Stimulated activated CD8-positive, alpha-beta memory T cell treated with anti-CD3 and anti-CD28 coated beads, Interleukin-12 subunit alpha, Interleukin-12 subunit beta, amount 100 ng/mL, for 4 hours (primary cell): ENCODE measurements around the gene BCAP29.

ENCODE experiments used
- DNase-seq: peaks from one replicate; pipeline ENCODE4 v3.0.0-alpha.2; 2020; ENCODE audit warnings: low read depth

The BCAP29 gene

GRCh38 chr7:107667341-107667740 is 87.3 kb downstream of the BCAP29 start:
- no peak for DNase-seq

GRCh38 chr7:107668296-107668695 is 88.2 kb downstream of the BCAP29 start:
- no peak for DNase-seq
